ENCODE results near the gene FITM1. TPM values are rescaled to one million over a fixed set of nuclear protein-coding genes. Genes with fewer than 3 reads are reported as not detected.

The FITM1 gene
- total RNA-seq, 4 donors from 2014 or later, result 0.27 to 0.67 TPM; not detected in 2

GRCh38 chr14:24179961-24180796, 49.7 kb downstream of the FITM1 start:
- no peak for TF ChIP-seq CTCF (IDR thresholded peaks at IDR 0.05)
- TF ChIP-seq POLR2A (IDR thresholded peaks at IDR 0.05), result no peak
- TF ChIP-seq POLR2AphosphoS5 (IDR thresholded peaks at IDR 0.05), result peak; percentile 12
- TF ChIP-seq EP300 (IDR thresholded peaks at IDR 0.05), result no peak
- Histone ChIP-seq H3K36me3 (peaks cover 0 to 90% of the 10 kb centered on the region in 2 donors), H3K4me3 (no peak overlapping the region), H3K4me1 (peaks cover 0 to 14% (median 4%) of the 10 kb centered on the region in 3 donors), H3K9me3 (no peaks in the 10 kb centered on the region), H3K27me3 (no peaks in the 10 kb centered on the region), H3K27ac (peak overlapping the region; percentile 26 to 74 (median 72))
- peak; percentile 69 for ATAC-seq
- WGBS, 2 donors (ENCODE audit: low coverage in 1 of 2), result 47 to 72% methylated on average over 2 to 4 of the region's 18 CpGs

- Histone ChIP-seq H3K27me3 (no peaks in the 10 kb centered on the region), H3K9me3 (no peaks in the 10 kb centered on the region), H3K36me3 (peaks cover 0 to 100% of the 10 kb centered on the region in 2 donors), H3K4me3 (no peak overlapping the region), H3K27ac (peak overlapping the region in 2 of 4 donors; percentile 69 to 74), H3K4me1 (peaks cover 0 to 14% (median 4%) of the 10 kb centered on the region in 3 donors)
- no peak for ATAC-seq
- WGBS, 2 donors (ENCODE audit: low coverage in 1 of 2), result 62% methylated on average over 3 of the region's 19 CpGs; no CpG with 5 or more reads in 1 of the 2 donors
- TF ChIP-seq POLR2AphosphoS5 (IDR thresholded peaks at IDR 0.05) (no peak), POLR2A (IDR thresholded peaks at IDR 0.05) (no peak), EP300 (IDR thresholded peaks at IDR 0.05) (no peak), CTCF (IDR thresholded peaks at IDR 0.05) (no peak)
Observed at GRCh38 chr14:24181371-24182077, 51.1 kb downstream of the FITM1 start.

Small RNA genes within 50 kb of the gene (small RNA-seq; reads per million reads assigned to genes)
- 0 reads per million in 4 donors for gene IPO4
- gene IRF9, result 0 reads per million in 4 donors
- gene RNA5SP383, result 0.18 to 1.2 (median 0.46) reads per million in 4 donors

Other genes with a start within 250 kb of the FITM1 start
- 10 to 100 TPM; 30.4 to 55.9 (median 37.1) TPM for gene DHRS4, start 176.9 kb upstream of the FITM1 start, total RNA-seq
- 10 to 100 TPM in 3 of 4 donors, 1 to 10 TPM in 1; 5.9 to 25.3 (median 16.7) TPM for gene DHRS4L2, start 141.7 kb upstream of the FITM1 start, total RNA-seq
- gene CARMIL3, start 78.7 kb upstream of the FITM1 start, total RNA-seq, result under 1 TPM in 3 of 4 donors, not detected in 1; 0.12 to 0.47 (median 0.17) TPM
- 1 to 10 TPM in 1 of 4 donors, not detected in 3; 1.5 TPM for gene CPNE6, start 59.1 kb upstream of the FITM1 start, total RNA-seq
- 10 to 100 TPM in 3 of 4 donors, 1 to 10 TPM in 1; 9.2 to 14.9 (median 11.6) TPM for gene PCK2, start 36.3 kb upstream of the FITM1 start, total RNA-seq
- gene DCAF11, start 15.9 kb upstream of the FITM1 start, total RNA-seq, result 10 to 100 TPM; 58.0 to 81.6 (median 71.6) TPM
- gene NRL, start 15.7 kb upstream of the FITM1 start, total RNA-seq, result 10 to 100 TPM in 1 of 4 donors, 1 to 10 TPM in 1, under 1 TPM in 1, not detected in 1; 0.81 to 10.4 (median 5.0) TPM
- gene PSME1, start 5.5 kb downstream of the FITM1 start, total RNA-seq, result 100 to 1,000 TPM; 114 to 186 (median 127) TPM
- 10 to 100 TPM in 2 of 4 donors, 1 to 10 TPM in 2; 6.4 to 15.4 (median 10.4) TPM for gene EMC9, start 10.9 kb downstream of the FITM1 start, total RNA-seq
- 10 to 100 TPM; 41.4 to 52.3 (median 42.0) TPM for gene PSME2, start 16.0 kb downstream of the FITM1 start, total RNA-seq
- 10 to 100 TPM; 19.0 to 38.9 (median 32.0) TPM for gene RNF31, start 16.8 kb downstream of the FITM1 start, total RNA-seq
- 10 to 100 TPM; 61.3 to 80.1 (median 68.1) TPM for gene IRF9, start 30.6 kb downstream of the FITM1 start, total RNA-seq
- 1 to 10 TPM; 1.6 to 8.2 (median 6.8) TPM for gene REC8, start 41.4 kb downstream of the FITM1 start, total RNA-seq
- 10 to 100 TPM; 16.8 to 31.6 (median 27.0) TPM for gene IPO4, start 58.2 kb downstream of the FITM1 start, total RNA-seq
- 10 to 100 TPM; 34.7 to 53.3 (median 45.0) TPM for gene TM9SF1, start 64.8 kb downstream of the FITM1 start, total RNA-seq
- under 1 TPM in 1 of 4 donors, not detected in 3; 0.40 TPM for gene TSSK4, start 75.0 kb downstream of the FITM1 start, total RNA-seq
- gene CHMP4A, start 82.8 kb downstream of the FITM1 start, total RNA-seq, result 100 to 1,000 TPM in 2 of 4 donors, 10 to 100 TPM in 2; 93.4 to 134 (median 106) TPM
- gene MDP1, start 85.4 kb downstream of the FITM1 start, total RNA-seq, result 10 to 100 TPM in 3 of 4 donors, 1 to 10 TPM in 1; 6.9 to 17.1 (median 11.4) TPM
- gene NEDD8, start 101.7 kb downstream of the FITM1 start, total RNA-seq, result 100 to 1,000 TPM; 136 to 193 (median 168) TPM
- gene GMPR2, start 102.3 kb downstream of the FITM1 start, total RNA-seq, result 10 to 100 TPM; 46.0 to 70.5 (median 59.8) TPM
- gene TINF2, start 112.0 kb downstream of the FITM1 start, total RNA-seq, result 10 to 100 TPM; 53.2 to 72.5 (median 70.0) TPM
- gene TGM1, start 132.5 kb downstream of the FITM1 start, total RNA-seq, result 10 to 100 TPM in 1 of 4 donors, 1 to 10 TPM in 3; 1.3 to 43.3 (median 6.3) TPM
- 10 to 100 TPM; 12.9 to 27.6 (median 16.5) TPM for gene RABGGTA, start 140.9 kb downstream of the FITM1 start, total RNA-seq
- 10 to 100 TPM in 3 of 4 donors, 1 to 10 TPM in 1; 8.2 to 33.0 (median 17.7) TPM for gene DHRS1, start 169.1 kb downstream of the FITM1 start, total RNA-seq
- 10 to 100 TPM; 19.4 to 29.2 (median 22.8) TPM for gene NOP9, start 169.2 kb downstream of the FITM1 start, total RNA-seq
- gene CIDEB, start 177.3 kb downstream of the FITM1 start, total RNA-seq, result 10 to 100 TPM in 2 of 4 donors, 1 to 10 TPM in 2; 4.9 to 12.5 (median 9.5) TPM
- gene LTB4R2, start 179.5 kb downstream of the FITM1 start, total RNA-seq, result 1 to 10 TPM; 2.4 to 5.0 (median 3.4) TPM
- gene LTB4R, start 180.8 kb downstream of the FITM1 start, total RNA-seq, result 1 to 10 TPM; 3.0 to 4.2 (median 3.4) TPM
- 10 to 100 TPM; 13.3 to 40.5 (median 22.6) TPM for gene ADCY4, start 204.4 kb downstream of the FITM1 start, total RNA-seq
- 1 to 10 TPM; 3.1 to 8.9 (median 3.9) TPM for gene RIPK3, start 209.3 kb downstream of the FITM1 start, total RNA-seq
- gene NFATC4, start 237.5 kb downstream of the FITM1 start, total RNA-seq, result 10 to 100 TPM; 33.5 to 63.5 (median 57.9) TPM